ENCODE measurements around the gene RXRA.

Gene RXRA

GRCh38 chr9:134359493-134360179, 33.4 kb downstream of the RXRA start:
- no peak overlapping the region for H3K27ac ChIP-seq

GRCh38 chr9:134360180-134360759, 34.0 kb downstream of the RXRA start:
- H3K9me3 ChIP-seq (ENCODE audit: low read depth, low read length): no peaks in the 10 kb centered on the region
- DNase-seq (ENCODE audit: low read depth, low spot score): no peak
- no peak overlapping the region for H3K9ac ChIP-seq (ENCODE audit: insufficient read length)
- no peak overlapping the region for H3K4me3 ChIP-seq
- H3K36me3 ChIP-seq (ENCODE audit: insufficient read depth, low read length): no peaks in the 10 kb centered on the region
- TF ChIP-seq EZH2 (IDR thresholded peaks at IDR 0.05): no peak
- H3K27ac ChIP-seq: no peak overlapping the region

More at GRCh38 chr9:134359493-134360179, 33.4 kb downstream of the RXRA start:
- H3K4me3 ChIP-seq: no peak overlapping the region
- no peak for DNase-seq (ENCODE audit: low read depth, low spot score)
- no peak overlapping the region for H3K9ac ChIP-seq (ENCODE audit: insufficient read length)
- H3K36me3 ChIP-seq (ENCODE audit: insufficient read depth, low read length): no peaks in the 10 kb centered on the region
- TF ChIP-seq POLR2AphosphoS5 (IDR thresholded peaks at IDR 0.05; ENCODE audit: borderline replicate concordance, low read depth, low read length): no peak
- TF ChIP-seq FOXP2 (optimal IDR thresholded peaks at IDR 0.05; ENCODE audit: control extremely low read depth, extremely low read length, insufficient read depth): no peak
- TF ChIP-seq EZH2 (IDR thresholded peaks at IDR 0.05): no peak
- no peaks in the 10 kb centered on the region for H3K9me3 ChIP-seq (ENCODE audit: low read depth, low read length)

- TF ChIP-seq FOXP2 (optimal IDR thresholded peaks at IDR 0.05; ENCODE audit: control extremely low read depth, extremely low read length, insufficient read depth) (no peak), EZH2 (IDR thresholded peaks at IDR 0.05) (no peak)
- Histone ChIP-seq H3K4me3 (no peak overlapping the region), H3K36me3 (ENCODE audit: insufficient read depth, low read length) (no peaks in the 10 kb centered on the region), H3K9me3 (ENCODE audit: low read depth, low read length) (no peaks in the 10 kb centered on the region), H3K9ac (ENCODE audit: insufficient read length) (no peak overlapping the region), H3K27ac (no peak overlapping the region)
- no peak for DNase-seq (ENCODE audit: low read depth, low spot score)
Measured at GRCh38 chr9:134360897-134361296, 34.6 kb downstream of the RXRA start.

- H3K4me3 ChIP-seq: no peak overlapping the region
- no peaks in the 10 kb centered on the region for H3K9me3 ChIP-seq (ENCODE audit: low read depth, low read length)
- no peak overlapping the region for H3K9ac ChIP-seq (ENCODE audit: insufficient read length)
- TF ChIP-seq EZH2 (IDR thresholded peaks at IDR 0.05) (no peak), FOXP2 (optimal IDR thresholded peaks at IDR 0.05; ENCODE audit: control extremely low read depth, extremely low read length, insufficient read depth) (no peak), POLR2AphosphoS5 (IDR thresholded peaks at IDR 0.05; ENCODE audit: borderline replicate concordance, low read depth, low read length) (no peak)
- H3K27ac ChIP-seq: no peak overlapping the region
- no peak for DNase-seq (ENCODE audit: low read depth, low spot score)
- H3K36me3 ChIP-seq (ENCODE audit: insufficient read depth, low read length): no peaks in the 10 kb centered on the region
Measured at GRCh38 chr9:134361426-134361825, 35.2 kb downstream of the RXRA start.

- Histone ChIP-seq H3K9me3 (ENCODE audit: low read depth, low read length) (no peaks in the 10 kb centered on the region), H3K4me3 (no peak overlapping the region), H3K36me3 (ENCODE audit: insufficient read depth, low read length) (no peaks in the 10 kb centered on the region), H3K27ac (no peak overlapping the region), H3K9ac (ENCODE audit: insufficient read length) (no peak overlapping the region)
- DNase-seq (ENCODE audit: low read depth, low spot score): no peak
- TF ChIP-seq EZH2 (IDR thresholded peaks at IDR 0.05) (no peak), FOXP2 (optimal IDR thresholded peaks at IDR 0.05; ENCODE audit: control extremely low read depth, extremely low read length, insufficient read depth) (no peak), POLR2AphosphoS5 (IDR thresholded peaks at IDR 0.05; ENCODE audit: borderline replicate concordance, low read depth, low read length) (no peak)
Measured at GRCh38 chr9:134361843-134362414, 35.7 kb downstream of the RXRA start.

GRCh38 chr9:134363450-134363849, 37.2 kb downstream of the RXRA start:
- no peaks in the 10 kb centered on the region for H3K9me3 ChIP-seq (ENCODE audit: low read depth, low read length)
- TF ChIP-seq POLR2AphosphoS5 (IDR thresholded peaks at IDR 0.05; ENCODE audit: borderline replicate concordance, low read depth, low read length) (no peak), FOXP2 (optimal IDR thresholded peaks at IDR 0.05; ENCODE audit: control extremely low read depth, extremely low read length, insufficient read depth) (no peak), EZH2 (IDR thresholded peaks at IDR 0.05) (no peak)
- DNase-seq (ENCODE audit: low read depth, low spot score): no peak
- H3K4me3 ChIP-seq: no peak overlapping the region
- H3K36me3 ChIP-seq (ENCODE audit: insufficient read depth, low read length): no peaks in the 10 kb centered on the region
- H3K9ac ChIP-seq (ENCODE audit: insufficient read length): no peak overlapping the region
- H3K27ac ChIP-seq: no peak overlapping the region

- no peaks in the 10 kb centered on the region for H3K9me3 ChIP-seq (ENCODE audit: low read depth, low read length)
- TF ChIP-seq POLR2AphosphoS5 (IDR thresholded peaks at IDR 0.05; ENCODE audit: borderline replicate concordance, low read depth, low read length) (no peak), EZH2 (IDR thresholded peaks at IDR 0.05) (no peak), FOXP2 (optimal IDR thresholded peaks at IDR 0.05; ENCODE audit: control extremely low read depth, extremely low read length, insufficient read depth) (no peak)
- H3K9ac ChIP-seq (ENCODE audit: insufficient read length): no peak overlapping the region
- no peaks in the 10 kb centered on the region for H3K36me3 ChIP-seq (ENCODE audit: insufficient read depth, low read length)
- H3K4me3 ChIP-seq: no peak overlapping the region
- peak overlapping the region; percentile 98 for H3K27ac ChIP-seq
- no peak for DNase-seq (ENCODE audit: low read depth, low spot score)
Measured at GRCh38 chr9:134364391-134365114, 38.3 kb downstream of the RXRA start.

GRCh38 chr9:134365115-134365596, 38.9 kb downstream of the RXRA start:
- H3K9me3 ChIP-seq (ENCODE audit: low read depth, low read length): no peaks in the 10 kb centered on the region
- H3K27ac ChIP-seq: peak overlapping the region; percentile 98
- H3K9ac ChIP-seq (ENCODE audit: insufficient read length): no peak overlapping the region
- no peak for TF ChIP-seq EZH2 (IDR thresholded peaks at IDR 0.05)
- TF ChIP-seq FOXP2 (optimal IDR thresholded peaks at IDR 0.05; ENCODE audit: control extremely low read depth, extremely low read length, insufficient read depth): no peak
- no peak for TF ChIP-seq POLR2AphosphoS5 (IDR thresholded peaks at IDR 0.05; ENCODE audit: borderline replicate concordance, low read depth, low read length)
- H3K4me3 ChIP-seq: no peak overlapping the region; the same call in 1 of the 2 replicates
- no peaks in the 10 kb centered on the region for H3K36me3 ChIP-seq (ENCODE audit: insufficient read depth, low read length)
- DNase-seq (ENCODE audit: low read depth, low spot score): no peak
